Bronchial epithelial cell (primary cell): ENCODE results near the gene SMURF2. TPM values are rescaled to one million over a fixed set of nuclear protein-coding genes. Genes with fewer than 3 reads are reported as not detected.

Experiments used
- DNase-seq: peaks from one replicate; pipeline ENCODE4 v3.0.0-alpha.2; 2010; ENCODE audit warnings: low read depth
- FAIRE-seq: peaks from 2 replicates; lab custom pipeline; 2011; peaks lifted over from hg19 to GRCh38; lab: Jason Lieb, UNC
- H3K27me3 ChIP-seq: 2 replicates; pipeline ENCODE4 v1.5.1; 2011; ENCODE audit warnings: low read length; ENCODE audit not compliant: control insufficient read depth, insufficient read depth
- H3K36me3 ChIP-seq: 2 replicates; pipeline ENCODE4 v1.5.1; 2011; ENCODE audit warnings: low read length; ENCODE audit not compliant: control insufficient read depth, insufficient read depth
- H3K4me3 ChIP-seq: 2 replicates; pipeline ENCODE4 v1.5.1; 2011; ENCODE audit warnings: mild to moderate bottlenecking, low read depth, low read length, control low read depth
- total RNA-seq: library from RNA; depleted of rRNA; stranded (reverse); fragments of >200 nt; gene quantifications from 2 replicates; pipeline ENCODE4 v1.2.1, GENCODE V29; 2014
- TF ChIP-seq, protein P1 (sequence below): IDR thresholded peaks from 2 replicates; pipeline ENCODE4 v1.5.1; 2011; ENCODE audit warnings: mild to moderate bottlenecking, moderate library complexity, low read length, control low read depth, inconsistent platforms; ENCODE audit not compliant: insufficient read depth, severe bottlenecking

SMURF2 gene
- total RNA-seq, 1 donor from 2014 or later, result 52.4 TPM

DNA sequence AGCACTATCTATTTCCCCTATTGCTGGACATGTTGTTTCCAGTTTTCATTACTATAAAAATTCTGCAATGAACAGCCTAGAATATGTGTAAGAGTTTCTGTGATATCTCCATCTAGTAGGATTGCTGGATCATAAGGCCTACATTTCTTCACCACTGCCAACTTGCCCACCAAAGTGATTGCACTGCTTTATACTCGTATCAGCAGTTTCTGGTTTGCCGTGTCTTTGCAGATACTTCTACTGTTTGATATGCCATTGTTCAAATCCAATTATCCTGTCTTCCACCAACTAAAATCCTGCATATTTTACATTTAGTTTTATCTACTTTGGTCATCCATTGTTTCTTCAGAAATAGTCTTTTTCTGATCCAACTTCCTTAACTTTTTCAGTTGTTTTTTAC is 134.2 kb downstream of the SMURF2 start:
- H3K36me3 ChIP-seq, result peaks cover 13% of the 10 kb centered on the region

DNA sequence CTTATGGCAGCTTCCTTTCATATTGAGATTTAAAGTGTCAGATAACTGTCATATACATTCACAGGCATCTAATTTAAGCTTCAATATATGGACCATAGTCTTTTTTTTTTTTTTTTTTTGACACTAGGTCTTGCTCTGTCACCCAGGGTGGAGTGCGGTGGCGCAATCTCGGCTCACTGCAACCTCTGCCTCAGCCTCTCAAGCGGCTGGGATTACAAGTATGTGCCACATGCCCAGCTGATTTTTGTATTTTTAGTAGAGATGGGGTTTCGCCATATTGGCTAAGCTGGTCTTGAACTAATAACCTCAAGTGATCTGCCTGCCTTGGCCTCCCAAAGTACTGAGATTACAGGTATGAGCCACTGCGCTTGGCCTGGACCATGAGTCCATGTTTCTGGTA is 141.7 kb downstream of the SMURF2 start:
- TF ChIP-seq, protein P1, sequence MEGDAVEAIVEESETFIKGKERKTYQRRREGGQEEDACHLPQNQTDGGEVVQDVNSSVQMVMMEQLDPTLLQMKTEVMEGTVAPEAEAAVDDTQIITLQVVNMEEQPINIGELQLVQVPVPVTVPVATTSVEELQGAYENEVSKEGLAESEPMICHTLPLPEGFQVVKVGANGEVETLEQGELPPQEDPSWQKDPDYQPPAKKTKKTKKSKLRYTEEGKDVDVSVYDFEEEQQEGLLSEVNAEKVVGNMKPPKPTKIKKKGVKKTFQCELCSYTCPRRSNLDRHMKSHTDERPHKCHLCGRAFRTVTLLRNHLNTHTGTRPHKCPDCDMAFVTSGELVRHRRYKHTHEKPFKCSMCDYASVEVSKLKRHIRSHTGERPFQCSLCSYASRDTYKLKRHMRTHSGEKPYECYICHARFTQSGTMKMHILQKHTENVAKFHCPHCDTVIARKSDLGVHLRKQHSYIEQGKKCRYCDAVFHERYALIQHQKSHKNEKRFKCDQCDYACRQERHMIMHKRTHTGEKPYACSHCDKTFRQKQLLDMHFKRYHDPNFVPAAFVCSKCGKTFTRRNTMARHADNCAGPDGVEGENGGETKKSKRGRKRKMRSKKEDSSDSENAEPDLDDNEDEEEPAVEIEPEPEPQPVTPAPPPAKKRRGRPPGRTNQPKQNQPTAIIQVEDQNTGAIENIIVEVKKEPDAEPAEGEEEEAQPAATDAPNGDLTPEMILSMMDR, result no peak
- no peaks in the 10 kb centered on the region for H3K27me3 ChIP-seq
- DNase-seq (no peak), FAIRE-seq (no peak)
- H3K4me3 ChIP-seq, result no peak overlapping the region
- peaks cover 4% of the 10 kb centered on the region for H3K36me3 ChIP-seq

More for the DNA sequence above, 134.2 kb downstream of the SMURF2 start:
- DNase-seq (no peak), FAIRE-seq (no peak)
- H3K4me3 ChIP-seq, result no peak overlapping the region
- TF ChIP-seq, protein P1, result no peak
- no peaks in the 10 kb centered on the region for H3K27me3 ChIP-seq

DNA sequence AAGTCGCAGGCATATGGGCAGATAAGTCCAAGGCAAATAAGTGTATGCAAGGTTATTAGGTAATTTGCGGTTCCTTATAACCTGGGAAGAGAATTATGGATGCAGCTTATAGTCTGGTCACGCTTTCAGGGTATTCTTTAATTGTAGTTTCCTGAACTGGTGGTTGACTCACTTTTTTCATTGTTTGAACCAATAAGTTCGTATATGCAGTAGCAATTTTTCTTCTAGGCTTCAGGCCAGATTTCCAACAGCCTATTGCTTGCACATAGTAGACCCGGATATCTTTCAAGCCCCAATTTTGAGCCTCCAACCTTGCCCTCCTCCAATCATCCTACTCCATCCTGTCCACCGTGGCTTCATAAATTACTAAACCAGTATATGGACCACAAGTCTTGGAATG is 142.5 kb downstream of the SMURF2 start:
- no peak overlapping the region for H3K4me3 ChIP-seq
- TF ChIP-seq, protein P1, result no peak
- peaks cover 4% of the 10 kb centered on the region for H3K36me3 ChIP-seq
- H3K27me3 ChIP-seq, result no peaks in the 10 kb centered on the region
- FAIRE-seq (no peak), DNase-seq (no peak)

DNA sequence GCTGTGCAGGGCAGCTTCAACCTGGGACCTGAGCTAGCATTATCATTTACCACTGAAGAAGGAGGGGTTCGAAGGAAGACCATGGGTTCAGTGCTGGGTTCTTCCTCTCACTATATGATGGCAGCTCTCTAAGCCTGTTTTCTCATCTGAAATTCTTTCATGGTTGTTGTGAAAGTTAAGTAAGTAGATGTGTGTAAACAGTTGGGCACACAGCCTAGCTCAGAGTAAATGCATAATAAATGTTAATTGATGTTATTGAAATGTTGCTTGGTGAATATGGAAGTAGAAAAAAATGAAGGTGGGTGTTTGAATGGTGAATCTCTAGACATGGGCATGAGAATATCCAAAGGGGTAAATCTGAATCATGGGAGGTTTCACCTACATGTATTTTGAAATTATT is 146.3 kb downstream of the SMURF2 start:
- TF ChIP-seq, protein P1, result no peak
- DNase-seq (no peak), FAIRE-seq (no peak)
- no peak overlapping the region for H3K4me3 ChIP-seq
- H3K36me3 ChIP-seq, result peaks cover 6% of the 10 kb centered on the region
- H3K27me3 ChIP-seq, result no peaks in the 10 kb centered on the region

DNA sequence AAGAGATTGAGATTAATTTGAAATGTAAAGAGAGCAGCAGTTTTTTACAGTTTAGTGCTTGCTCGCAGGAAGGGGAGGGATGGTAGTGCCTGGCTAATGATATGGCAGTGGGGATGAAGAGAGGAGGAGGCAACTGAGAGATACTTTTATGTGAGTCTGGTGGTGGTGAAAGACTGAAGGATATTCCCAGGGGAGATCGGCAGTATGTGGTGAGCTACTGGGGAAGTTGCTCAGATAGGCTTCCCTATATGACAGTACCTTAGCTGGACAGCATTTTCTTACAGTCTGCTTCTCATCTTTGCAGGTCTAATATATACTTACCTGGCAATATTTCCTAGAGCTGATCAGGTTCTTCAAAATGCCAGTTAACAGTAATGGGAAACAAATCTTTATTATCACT is 146.7 kb downstream of the SMURF2 start:
- TF ChIP-seq, protein P1, result no peak
- Histone ChIP-seq H3K27me3 (no peaks in the 10 kb centered on the region), H3K4me3 (no peak overlapping the region), H3K36me3 (peaks cover 8% of the 10 kb centered on the region)
- DNase-seq (no peak), FAIRE-seq (no peak)

DNA sequence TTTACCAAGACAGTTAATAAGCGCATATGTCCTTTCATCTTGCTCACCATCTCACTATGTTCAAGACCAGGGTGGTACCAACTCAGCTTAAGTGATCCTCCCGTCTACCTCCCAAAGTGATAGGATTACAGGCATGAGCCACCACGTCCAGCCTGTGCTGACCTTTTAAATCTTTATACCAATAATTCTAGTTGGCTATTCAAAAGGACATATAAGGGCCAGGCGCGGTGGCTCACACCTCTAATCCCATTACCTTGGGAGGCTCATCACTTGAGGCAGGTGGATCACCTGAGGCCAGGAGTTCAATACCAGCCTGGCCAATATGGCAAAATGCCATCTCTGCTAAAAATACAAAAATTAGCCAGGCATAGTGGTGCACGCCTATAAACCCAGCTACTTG is 152.9 kb downstream of the SMURF2 start:
- DNase-seq (no peak), FAIRE-seq (no peak)
- no peak overlapping the region for H3K4me3 ChIP-seq
- H3K36me3 ChIP-seq, result peaks cover 10% of the 10 kb centered on the region
- no peaks in the 10 kb centered on the region for H3K27me3 ChIP-seq
- TF ChIP-seq, protein P1, result no peak
